CD4-positive, alpha-beta T cell (primary cell): Measurements from ENCODE around the gene TMEM258. TPM values are rescaled to one million over a fixed set of nuclear protein-coding genes. Genes with fewer than 3 reads are reported as not detected.

ENCODE experiments used
- ATAC-seq: fragments of 200-7000 bp; cut with Tn5 transposase; one replicate; pipeline ENCODE4 v1.10.0; 2022; ENCODE audit warnings: mild to moderate bottlenecking; ENCODE audit not compliant: poor library complexity
- CTCF ChIA-PET: fragments of 350-600 bp; sonication (Branson Sonifier 250); formaldehyde crosslinking; loops from one replicate; lab custom pipeline; 2021; ENCODE audit warnings: antibody characterized with exemption, inconsistent platforms; lab: Charles Lee
- POLR2A ChIA-PET: fragments of 350-600 bp; sonication (Branson Sonifier 250); formaldehyde crosslinking; loops from one replicate; lab custom pipeline; 2021; ENCODE audit warnings: antibody characterized with exemption, inconsistent platforms; lab: Charles Lee
- DNase-seq, 14 experiments: peaks; one replicate each; pipeline ENCODE4 v3.0.0-alpha.2; 2013 to 2020; ENCODE audit warnings: mixed read lengths in 2 of 14
- H3K27ac ChIP-seq, 2 donors: one replicate each; pipeline versions ENCODE4 v1.5.1 to v1.7.0; 2013; ENCODE audit warnings: low read length in 2 of 2, low read depth in 1 of 2, mild to moderate bottlenecking in 1 of 2
- H3K27me3 ChIP-seq, 2 experiments: 1 replicate in 1 of 2; 2 replicates in 1 of 2; pipeline versions ENCODE4 v1.6.1 to v1.7.0; 2013; ENCODE audit warnings: low read length in 2 of 2, control low read depth in 1 of 2, mild to moderate bottlenecking in 1 of 2, moderate library complexity in 1 of 2; ENCODE audit not compliant: insufficient read depth in 2 of 2, control insufficient read depth in 1 of 2
- H3K36me3 ChIP-seq: one replicate; pipeline ENCODE4 v1.6.1; 2013; ENCODE audit warnings: low read length, control low read depth; ENCODE audit not compliant: insufficient read depth
- H3K4me1 ChIP-seq: one replicate; pipeline ENCODE4 v1.6.1; 2013; ENCODE audit warnings: low read length, control low read depth; ENCODE audit not compliant: insufficient read depth
- H3K4me3 ChIP-seq: one replicate; pipeline ENCODE4 v1.5.1; 2013; ENCODE audit warnings: mild to moderate bottlenecking, low read length, moderate library complexity
- H3K9me3 ChIP-seq, 2 experiments: 1 replicate in 1 of 2; 2 replicates in 1 of 2; pipeline versions ENCODE4 v1.6.1 to v1.7.0; 2013; ENCODE audit warnings: low read length in 2 of 2, mild to moderate bottlenecking in 2 of 2, control low read depth in 1 of 2, moderate library complexity in 1 of 2; ENCODE audit not compliant: control insufficient read depth in 1 of 2, insufficient read depth in 1 of 2
- H3K27ac Mint-ChIP-seq: one replicate; pipeline ENCODE4 v1.8.0; 2020; ENCODE audit warnings: mixed read lengths
- H3K27me3 Mint-ChIP-seq: one replicate; pipeline ENCODE4 v1.8.0; 2021; ENCODE audit warnings: mixed read lengths
- H3K36me3 Mint-ChIP-seq: one replicate; pipeline ENCODE4 v1.8.0; 2021; ENCODE audit warnings: low read depth, mixed read lengths
- H3K4me1 Mint-ChIP-seq: one replicate; pipeline ENCODE4 v1.8.0; 2021; ENCODE audit warnings: low read depth, mixed read lengths
- H3K4me3 Mint-ChIP-seq: one replicate; pipeline ENCODE4 v1.8.0; 2020; ENCODE audit warnings: mild to moderate bottlenecking, mixed read lengths
- H3K9me3 Mint-ChIP-seq: one replicate; pipeline ENCODE4 v1.8.0; 2020; ENCODE audit warnings: mixed read lengths
- intact Hi-C, 2 experiments: fragments of 100-400 bp; cut with DNase I in 1 of 2; cut with micrococcal nuclease in 1 of 2; formaldehyde crosslinking; loops; one replicate each; pipeline versions ENCODE4 v1.15.1 to v1.9.0; 2023 to 2025; cut with DNase I, micrococcal nuclease
- total RNA-seq, 174 experiments: library from RNA in 2 of 174; stranded (reverse) in 2 of 174; gene quantifications; one replicate each; pipeline ENCODE4 v1.2.3 and lab custom pipeline; 2021 to 2026
- TF ChIP-seq, protein P1 (sequence below): fragments of 200-600 bp; IDR thresholded peaks from one replicate; pipeline ENCODE4 v1.8.0; 2022; ENCODE audit warnings: antibody characterized with exemption, mild to moderate bottlenecking

Gene TMEM258
- total RNA-seq, 2 experiments from 2014 or later: 55.2 to 56.0 TPM

- Mint-ChIP-seq H3K27ac (no peak within 1 kb of the TSS), H3K4me1 (peaks cover 13% of the 10 kb centered on the region), H3K36me3 (no peaks in the 10 kb centered on the region), H3K27me3 (peaks cover 59% of the 10 kb centered on the region), H3K9me3 (no peaks in the 10 kb centered on the region), H3K4me3 (peak within 1 kb of the TSS; percentile 89)
- ChIA-PET POLR2A (interaction anchor here (1.4 kb wide), 1 partner anchor 20 kb away, joined by 6 read pairs; no protein-coding TSS in a partner anchor), CTCF (interaction anchor here (0.7 to 6.7 kb wide), 4 partner anchors 9 to 291 kb away, joined by 3 to 50 read pairs (median 10); partner anchors contain the start of gene FADS2)
- Histone ChIP-seq H3K27me3 (peaks cover 19 to 31% of the 10 kb centered on the region in 2 experiments), H3K27ac (no peak within 1 kb of the TSS), H3K4me3 (peak within 1 kb of the TSS; percentile 71), H3K36me3 (no peaks in the 10 kb centered on the region), H3K9me3 (peaks cover 0 to 7% of the 10 kb centered on the region in 2 experiments), H3K4me1 (peaks cover 26% of the 10 kb centered on the region)
- intact Hi-C loops: no loop called here
- ATAC-seq (peak; percentile 64), DNase-seq (peak; percentile 38 to 87 (median 58))
- TF ChIP-seq, protein P1, sequence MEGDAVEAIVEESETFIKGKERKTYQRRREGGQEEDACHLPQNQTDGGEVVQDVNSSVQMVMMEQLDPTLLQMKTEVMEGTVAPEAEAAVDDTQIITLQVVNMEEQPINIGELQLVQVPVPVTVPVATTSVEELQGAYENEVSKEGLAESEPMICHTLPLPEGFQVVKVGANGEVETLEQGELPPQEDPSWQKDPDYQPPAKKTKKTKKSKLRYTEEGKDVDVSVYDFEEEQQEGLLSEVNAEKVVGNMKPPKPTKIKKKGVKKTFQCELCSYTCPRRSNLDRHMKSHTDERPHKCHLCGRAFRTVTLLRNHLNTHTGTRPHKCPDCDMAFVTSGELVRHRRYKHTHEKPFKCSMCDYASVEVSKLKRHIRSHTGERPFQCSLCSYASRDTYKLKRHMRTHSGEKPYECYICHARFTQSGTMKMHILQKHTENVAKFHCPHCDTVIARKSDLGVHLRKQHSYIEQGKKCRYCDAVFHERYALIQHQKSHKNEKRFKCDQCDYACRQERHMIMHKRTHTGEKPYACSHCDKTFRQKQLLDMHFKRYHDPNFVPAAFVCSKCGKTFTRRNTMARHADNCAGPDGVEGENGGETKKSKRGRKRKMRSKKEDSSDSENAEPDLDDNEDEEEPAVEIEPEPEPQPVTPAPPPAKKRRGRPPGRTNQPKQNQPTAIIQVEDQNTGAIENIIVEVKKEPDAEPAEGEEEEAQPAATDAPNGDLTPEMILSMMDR: peak; percentile 67
Observed at GRCh38 chr11:61816736-61817455, 24.5 kb upstream of the TMEM258 start, which contains the start of gene FADS1. FADS1 (minus strand) TSS chr11:61817003; CDS start chr11:61816929, 74 bp downstream.

DNA sequence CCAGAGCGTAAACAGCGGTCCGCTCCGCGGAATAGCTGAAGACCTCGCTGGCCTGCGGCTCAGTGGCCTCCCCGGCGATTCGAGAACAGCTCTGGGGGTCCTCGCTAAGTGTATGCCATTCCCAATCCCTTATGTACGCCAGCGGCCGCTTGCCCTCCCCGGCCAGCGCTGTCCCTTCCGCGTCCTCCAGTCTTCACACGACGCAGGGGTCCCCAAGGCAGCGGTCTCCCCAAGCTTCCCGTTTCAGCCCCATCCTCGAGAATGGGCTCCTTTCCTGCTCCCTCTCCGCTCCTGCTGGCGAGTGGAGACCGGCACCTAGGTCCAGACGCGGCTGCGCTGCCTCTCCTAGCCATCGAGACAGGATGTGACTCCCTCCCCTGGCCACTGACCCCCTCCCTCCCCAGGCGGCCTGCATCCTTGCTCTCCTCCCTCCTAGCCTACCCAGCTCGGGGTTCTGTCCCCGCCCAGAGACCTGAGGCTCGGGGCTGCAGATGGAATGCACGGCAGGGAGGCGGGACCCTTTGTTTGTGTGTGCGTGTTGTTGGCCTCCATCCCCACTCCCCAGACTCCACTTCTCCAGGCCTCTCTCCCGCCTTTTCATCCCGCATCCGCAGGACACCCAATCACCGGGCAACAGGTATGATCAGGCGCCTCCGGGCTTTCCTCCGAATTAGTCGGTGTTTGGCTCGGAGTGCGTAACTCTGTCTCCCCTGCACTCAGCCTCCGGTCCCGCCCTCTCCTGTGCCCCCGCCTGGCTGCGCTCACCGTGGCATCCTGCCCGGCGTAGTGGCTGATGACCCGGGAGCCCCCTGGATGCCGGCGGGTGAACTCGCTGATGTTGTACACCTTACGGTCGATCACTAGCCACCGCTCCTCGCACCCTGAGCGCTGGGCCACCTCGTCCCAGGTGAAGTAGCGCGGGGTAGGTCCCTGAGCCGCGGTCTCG, 23.7 kb upstream of the TMEM258 start:
- Histone ChIP-seq H3K4me1 (peaks cover 26% of the 10 kb centered on the region), H3K36me3 (no peaks in the 10 kb centered on the region), H3K4me3 (peak overlapping the region; percentile 71), H3K9me3 (peaks cover 0 to 7% of the 10 kb centered on the region in 2 experiments), H3K27ac (no peak overlapping the region), H3K27me3 (peaks cover 19 to 31% of the 10 kb centered on the region in 2 experiments)
- no peaks in the 10 kb centered on the region for H3K36me3 Mint-ChIP-seq
- POLR2A ChIA-PET: interaction anchor here (1.3 to 2.0 kb wide), 4 partner anchors 18 to 152 kb away, joined by 4 to 12 read pairs (median 6); partner anchors contain the start of genes FEN1 and TMEM258
- H3K4me1 Mint-ChIP-seq: peaks cover 13% of the 10 kb centered on the region
- intact Hi-C loops: no loop called here
- peak overlapping the region; percentile 89 for H3K4me3 Mint-ChIP-seq
- no peaks in the 10 kb centered on the region for H3K9me3 Mint-ChIP-seq
- no peak overlapping the region for H3K27ac Mint-ChIP-seq
- peaks cover 61% of the 10 kb centered on the region for H3K27me3 Mint-ChIP-seq
- DNase-seq (peak in 11 of 14 experiments; percentile 25 to 75 (median 55)), ATAC-seq (peak; percentile 77)
- CTCF ChIA-PET: interaction anchor here (0.7 to 6.7 kb wide), 6 partner anchors 8 to 292 kb away, joined by 3 to 50 read pairs (median 4); partner anchors contain the start of gene FADS2
- TF ChIP-seq, protein P1: no peak
